IMR-90 (cell line): Measurements from ENCODE around the gene MPPED2. TPM values are rescaled to one million over a fixed set of nuclear protein-coding genes. Genes with fewer than 3 reads are reported as not detected.

Experiments
- ATAC-seq: fragments of 200-7000 bp; cut with Tn5 transposase; 2 replicates; pipeline ENCODE4 v1.9.1; 2020; ENCODE audit warnings: low read depth, mild to moderate bottlenecking, moderate library complexity
- BruUV-seq: library from RNA; stranded (reverse); fragments of 400-500 nt; replicated peaks from 2 replicates; lab custom pipeline; 2021; lab: Mats Ljungman, UMichigan
- CTCF ChIA-PET: fragments of 300-600 bp; formaldehyde crosslinking; extraction: SDS; loops from one replicate; lab custom pipeline; 2021; ENCODE audit warnings: antibody characterized with exemption; lab: Yijun Ruan, JAX
- POLR2A ChIA-PET: fragments of 300-600 bp; sonication (Branson Sonifier 250); formaldehyde crosslinking; loops from one replicate; lab custom pipeline; 2022; ENCODE audit warnings: antibody characterized with exemption; ENCODE audit not compliant: unreplicated experiment; lab: Charles Lee
- DNase-seq: peaks from one replicate; pipeline ENCODE4 v3.0.0; 2013
- H2AFZ ChIP-seq: replicated peaks from 2 replicates; pipeline ENCODE3; 2013; ENCODE audit warnings: low read length, mild to moderate bottlenecking; ENCODE audit not compliant: poor library complexity
- H2AK5ac ChIP-seq: 2 replicates; pipeline ENCODE4 v1.6.1; 2013; ENCODE audit warnings: low read depth, low read length, inconsistent platforms
- H2AK9ac ChIP-seq: replicated peaks from 2 replicates; pipeline ENCODE3; 2013; ENCODE audit warnings: mild to moderate bottlenecking, low read depth, low read length, moderate library complexity; ENCODE audit not compliant: poor library complexity
- H2BK120ac ChIP-seq: 2 replicates; pipeline ENCODE4 v1.6.1; 2013; ENCODE audit warnings: low read depth, low read length, inconsistent platforms
- H2BK15ac ChIP-seq: 3 replicates; pipeline ENCODE4 v1.6.1; 2013; ENCODE audit warnings: low read depth, low read length, inconsistent platforms
- H2BK20ac ChIP-seq: 2 replicates; pipeline ENCODE4 v1.6.1; 2013; ENCODE audit warnings: low read depth, mild to moderate bottlenecking, inconsistent platforms, low read length, moderate library complexity
- H2BK5ac ChIP-seq: 2 replicates; pipeline ENCODE4 v1.6.1; 2013; ENCODE audit warnings: mild to moderate bottlenecking, low read depth, low read length, inconsistent platforms; ENCODE audit not compliant: poor library complexity, severe bottlenecking
- H3K14ac ChIP-seq: replicated peaks from 2 replicates; pipeline ENCODE4 v1.6.1; 2013; ENCODE audit warnings: low read depth, low read length, inconsistent platforms
- H3K18ac ChIP-seq: 2 replicates; pipeline ENCODE4 v1.6.1; 2013; ENCODE audit warnings: low read depth, low read length, control low read depth
- H3K23ac ChIP-seq: 2 replicates; pipeline ENCODE4 v1.6.1; 2013; ENCODE audit warnings: low read depth, low read length, inconsistent platforms
- H3K27ac ChIP-seq: 2 replicates; pipeline ENCODE4 v1.5.1; 2013; ENCODE audit warnings: mild to moderate bottlenecking, control low read depth, low read length; ENCODE audit not compliant: insufficient read depth
- H3K27me3 ChIP-seq: 2 replicates; pipeline ENCODE4 v1.6.1; 2013; ENCODE audit warnings: low read length; ENCODE audit not compliant: control insufficient read depth, insufficient read depth
- H3K36me3 ChIP-seq: 2 replicates; pipeline ENCODE4 v1.6.1; 2013; ENCODE audit warnings: low read length, mixed read lengths; ENCODE audit not compliant: control insufficient read depth, insufficient read depth
- H3K4ac ChIP-seq: 2 replicates; pipeline ENCODE4 v1.6.1; 2013; ENCODE audit warnings: low read depth, low read length, inconsistent platforms
- H3K4me1 ChIP-seq: 2 replicates; pipeline ENCODE4 v1.6.1; 2013; ENCODE audit warnings: low read length, mixed read lengths; ENCODE audit not compliant: control insufficient read depth, insufficient read depth
- H3K4me2 ChIP-seq: 2 replicates; pipeline ENCODE4 v1.6.1; 2013; ENCODE audit warnings: low read depth, mild to moderate bottlenecking, control low read depth, low read length, moderate library complexity
- H3K4me3 ChIP-seq: 2 replicates; pipeline ENCODE4 v1.5.1; 2013; ENCODE audit warnings: low read depth, mild to moderate bottlenecking, control low read depth, low read length, moderate library complexity; ENCODE audit not compliant: insufficient read depth
- H3K56ac ChIP-seq: 2 replicates; pipeline ENCODE4 v1.6.1; 2013; ENCODE audit warnings: low read length, inconsistent platforms; ENCODE audit not compliant: insufficient read depth; ENCODE audit errors: extremely low read depth
- H3K79me1 ChIP-seq, 2 experiments: 2 replicates each; pipeline ENCODE4 v1.6.1; 2013; ENCODE audit warnings: low read length in 2 of 2, inconsistent platforms in 1 of 2, low read depth in 1 of 2
- H3K9ac ChIP-seq: 2 replicates; pipeline ENCODE4 v1.6.1; 2013; ENCODE audit warnings: low read depth, low read length, control low read depth
- H3K9me1 ChIP-seq: 2 replicates; pipeline ENCODE4 v1.6.1; 2013; ENCODE audit warnings: low read length, inconsistent platforms; ENCODE audit not compliant: insufficient read depth
- H3K9me3 ChIP-seq: 2 replicates; pipeline ENCODE4 v1.6.1; 2013; ENCODE audit warnings: low read length; ENCODE audit not compliant: control insufficient read depth, insufficient read depth
- H4K20me1 ChIP-seq: 2 replicates; pipeline ENCODE4 v1.6.1; 2013; ENCODE audit warnings: low read length, inconsistent platforms; ENCODE audit not compliant: insufficient read depth
- H4K5ac ChIP-seq: 2 replicates; pipeline ENCODE4 v1.6.1; 2013; ENCODE audit warnings: mild to moderate bottlenecking, low read depth, low read length, control low read depth
- H4K8ac ChIP-seq, 2 experiments: 2 replicates each; pipeline ENCODE4 v1.6.1; 2013; ENCODE audit warnings: low read depth in 2 of 2, low read length in 2 of 2, control low read depth in 1 of 2, inconsistent platforms in 1 of 2
- H4K91ac ChIP-seq: 2 replicates; pipeline ENCODE4 v1.6.1; 2013; ENCODE audit warnings: low read depth, low read length, inconsistent platforms; ENCODE audit not compliant: insufficient read depth
- RAD21 ChIP-seq: IDR thresholded peaks from 2 replicates; pipeline ENCODE4 v1.6.1; 2012; ENCODE audit warnings: low read length, improper control_type of control experiment
- SMC3 ChIP-seq: fragments of 150-350 bp; IDR thresholded peaks from 2 replicates; pipeline ENCODE4 v1.6.1; 2016; ENCODE audit warnings: low read depth, mild to moderate bottlenecking, antibody characterized with exemption, low read length, moderate library complexity
- WGBS, 2 experiments: methylation state at CpG; one replicate each; pipeline versions ENCODE4 v1.1.5 to v1.1.7; 2013; ENCODE audit warnings: missing lambda C conversion rate in 2 of 2; ENCODE audit not compliant: insufficient read length in 1 of 2; ENCODE audit errors: extremely low coverage in 2 of 2; 5-methylcytosine and 5-hydroxymethylcytosine counted together
- dilution Hi-C: fragments of 300-500 bp; cut with HindIII; formaldehyde crosslinking; loops from one replicate; pipeline ENCODE4 v1.14.3; 2018; ENCODE audit warnings: low sequenced_read_pairs; ENCODE audit not compliant: unreplicated experiment
- in situ Hi-C: fragments of 300-500 bp; cut with MboI; formaldehyde crosslinking; loops from 3 replicates; pipeline ENCODE4 v1.14.3; 2019; ENCODE audit warnings: low sequenced_read_pairs, inconsistent platforms, mixed read lengths
- intact Hi-C: fragments of 100-400 bp; cut with micrococcal nuclease; formaldehyde crosslinking; loops from 2 replicates; pipeline ENCODE4 v1.10.0; 2022
- polyA plus RNA-seq, 3 experiments: library from polyadenylated mRNA; depleted of rRNA; stranded (reverse); fragments of >200 nt; gene quantifications; 2 replicates each; pipeline ENCODE4 v1.2.3, GENCODE V29; 2012; ENCODE audit warnings: low replicate concordance in 1 of 3
- total RNA-seq: library from RNA; depleted of rRNA; stranded (reverse); fragments of >200 nt; gene quantifications from 2 replicates; pipeline ENCODE4 v1.2.3, GENCODE V29; 2012

Gene MPPED2
- total and polyA plus RNA-seq, 2 of the 4 experiments (the other 2 are of a cell fraction), result 0.10 TPM; not detected in 1

- WGBS, 2 experiments, result 50% methylated on average over 1 of the region's 3 CpGs; no CpG with 5 or more reads in 1 of the 2 experiments
- no peak overlapping the region for H2BK120ac ChIP-seq
- POLR2A ChIA-PET, result no interaction called here
- H3K4me3 ChIP-seq, result no peak overlapping the region
- in situ Hi-C loops, result no loop called here
- H3K27ac ChIP-seq, result no peak overlapping the region
- no peak overlapping the region for H4K5ac ChIP-seq
- H3K4me1 ChIP-seq, result no peaks in the 10 kb centered on the region
- H3K9me1 ChIP-seq, result no peaks in the 10 kb centered on the region
- CTCF ChIA-PET, result no interaction called here
- no peak overlapping the region for H2BK20ac ChIP-seq
- DNase-seq, result no peak
- H2BK5ac ChIP-seq, result no peak overlapping the region
- H3K18ac ChIP-seq, result no peak overlapping the region
- H4K91ac ChIP-seq, result no peak overlapping the region
- intact Hi-C loops, result no loop called here
- H4K20me1 ChIP-seq, result no peaks in the 10 kb centered on the region
- H3K9ac ChIP-seq, result no peak overlapping the region
- H3K23ac ChIP-seq, result no peak overlapping the region
- no peak overlapping the region for H3K14ac ChIP-seq
- TF ChIP-seq SMC3, result no peak
- TF ChIP-seq RAD21, result no peak
- H2AFZ ChIP-seq, result no peak overlapping the region
- BruUV-seq, result no TSS peak
- H3K79me1 ChIP-seq, result no peaks in the 10 kb centered on the region
- H2AK9ac ChIP-seq, result no peak overlapping the region
- H3K4ac ChIP-seq, result no peak overlapping the region
- H3K56ac ChIP-seq, result no peak overlapping the region
- no peaks in the 10 kb centered on the region for H3K36me3 ChIP-seq
- H4K8ac ChIP-seq, result no peak overlapping the region
- dilution Hi-C loops, result no loop called here
- H2AK5ac ChIP-seq, result no peak overlapping the region
- H2BK15ac ChIP-seq, result no peak overlapping the region
- H3K9me3 ChIP-seq, result no peaks in the 10 kb centered on the region
- ATAC-seq, result no peak
- H3K4me2 ChIP-seq, result no peak overlapping the region
- H3K27me3 ChIP-seq, result no peaks in the 10 kb centered on the region
Measured at GRCh38 chr11:30496935-30497334, 89.2 kb downstream of the MPPED2 start.
